MCF 10A (cell line): ENCODE data around the gene SIX1. TPM values are rescaled to one million over a fixed set of nuclear protein-coding genes. Genes with fewer than 3 reads are reported as not detected.

Experiments used
- BruUV-seq: library from RNA; stranded (reverse); fragments of 400-500 nt; replicated peaks from 2 replicates; lab custom pipeline; 2021; lab: Mats Ljungman, UMichigan
- CTCF ChIA-PET: fragments of 300-600 bp; sonication (Branson Sonifier 250); formaldehyde crosslinking; extraction: SDS; loops from one replicate; lab custom pipeline; 2021; ENCODE audit warnings: antibody characterized with exemption, inconsistent platforms; lab: Yijun Ruan, JAX
- POLR2A ChIA-PET: fragments of 300-600, 350-650 bp; sonication (Branson Sonifier 250); formaldehyde crosslinking; extraction: SDS; loops from one replicate; lab custom pipeline; 2020; ENCODE audit warnings: antibody characterized with exemption, inconsistent platforms; lab: Yijun Ruan, JAX
- DNase-seq: peaks from one replicate; pipeline ENCODE4 v3.0.0-alpha.2; 2018; ENCODE audit not compliant: unreplicated experiment
- H3K27ac Mint-ChIP-seq: one replicate; pipeline ENCODE4 v1.8.0; 2022; ENCODE audit warnings: mild to moderate bottlenecking, low read depth, mixed read lengths; ENCODE audit not compliant: unreplicated experiment
- H3K27me3 Mint-ChIP-seq: one replicate; pipeline ENCODE4 v1.8.0; 2022; ENCODE audit warnings: mixed read lengths; ENCODE audit not compliant: insufficient read depth, unreplicated experiment
- H3K36me3 Mint-ChIP-seq: one replicate; pipeline ENCODE4 v1.8.0; 2022; ENCODE audit warnings: mild to moderate bottlenecking, moderate library complexity, mixed read lengths; ENCODE audit not compliant: insufficient read depth, unreplicated experiment
- H3K4me1 Mint-ChIP-seq: one replicate; pipeline ENCODE4 v1.8.0; 2022; ENCODE audit warnings: mixed read lengths; ENCODE audit not compliant: insufficient read depth, unreplicated experiment
- H3K4me3 Mint-ChIP-seq: one replicate; pipeline ENCODE4 v1.8.0; 2022; ENCODE audit warnings: mild to moderate bottlenecking, moderate library complexity, mixed read lengths; ENCODE audit not compliant: unreplicated experiment
- H3K9me3 Mint-ChIP-seq: one replicate; pipeline ENCODE4 v1.8.0; 2022; ENCODE audit warnings: mixed read lengths; ENCODE audit not compliant: unreplicated experiment
- intact Hi-C: fragments of 100-400 bp; cut with micrococcal nuclease; formaldehyde crosslinking; loops from 2 replicates; pipeline ENCODE4 v1.14.1; 2022
- total RNA-seq: library from RNA; stranded (reverse); gene quantifications from 2 replicates; pipeline ENCODE4 v1.2.3, GENCODE V29; 2022
- TF ChIP-seq, protein P1 (sequence below): fragments of 200-600 bp; IDR thresholded peaks from one replicate; pipeline ENCODE4 v1.8.0; 2022; ENCODE audit warnings: antibody characterized with exemption, mild to moderate bottlenecking; ENCODE audit not compliant: unreplicated experiment

Gene SIX1
- total RNA-seq, 1 experiment from 2014 or later, result 0.33 TPM

DNA sequence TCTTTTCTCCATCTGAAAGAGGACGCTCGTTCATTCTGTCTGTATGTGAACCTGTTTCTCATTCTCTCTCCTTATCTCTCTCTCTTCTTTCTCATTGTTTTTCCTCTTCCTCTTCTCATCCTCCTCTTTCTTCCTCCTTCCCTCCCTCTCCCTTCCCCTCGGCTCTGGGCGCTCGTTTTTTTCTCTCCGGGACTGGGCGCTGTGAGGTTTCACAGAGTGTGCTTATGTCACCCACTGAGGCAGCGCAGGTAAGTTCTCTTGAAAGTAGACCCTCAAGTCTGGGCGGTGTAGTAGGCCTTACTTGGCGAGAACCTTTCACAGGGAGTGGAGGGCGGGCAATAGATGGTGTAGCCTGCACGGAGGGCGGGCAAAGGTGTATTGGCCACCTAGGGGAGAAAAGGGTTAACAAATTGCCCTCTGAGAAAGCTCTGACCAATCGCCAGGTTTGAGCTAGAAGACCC is 4.5 kb upstream of the SIX1 start:
- peaks cover 12% of the 10 kb centered on the region for H3K27me3 Mint-ChIP-seq
- no peak for DNase-seq
- ChIA-PET POLR2A (interaction anchor here (0.6 to 0.7 kb wide), 2 partner anchors 327 to 908 kb away, joined by 3 read pairs; partner anchors contain the start of genes SLC38A6 and TRMT5), CTCF (no interaction called here)
- no peaks in the 10 kb centered on the region for H3K4me1 Mint-ChIP-seq
- H3K9me3 Mint-ChIP-seq, result no peaks in the 10 kb centered on the region
- no peaks in the 10 kb centered on the region for H3K36me3 Mint-ChIP-seq
- TF ChIP-seq, protein P1, sequence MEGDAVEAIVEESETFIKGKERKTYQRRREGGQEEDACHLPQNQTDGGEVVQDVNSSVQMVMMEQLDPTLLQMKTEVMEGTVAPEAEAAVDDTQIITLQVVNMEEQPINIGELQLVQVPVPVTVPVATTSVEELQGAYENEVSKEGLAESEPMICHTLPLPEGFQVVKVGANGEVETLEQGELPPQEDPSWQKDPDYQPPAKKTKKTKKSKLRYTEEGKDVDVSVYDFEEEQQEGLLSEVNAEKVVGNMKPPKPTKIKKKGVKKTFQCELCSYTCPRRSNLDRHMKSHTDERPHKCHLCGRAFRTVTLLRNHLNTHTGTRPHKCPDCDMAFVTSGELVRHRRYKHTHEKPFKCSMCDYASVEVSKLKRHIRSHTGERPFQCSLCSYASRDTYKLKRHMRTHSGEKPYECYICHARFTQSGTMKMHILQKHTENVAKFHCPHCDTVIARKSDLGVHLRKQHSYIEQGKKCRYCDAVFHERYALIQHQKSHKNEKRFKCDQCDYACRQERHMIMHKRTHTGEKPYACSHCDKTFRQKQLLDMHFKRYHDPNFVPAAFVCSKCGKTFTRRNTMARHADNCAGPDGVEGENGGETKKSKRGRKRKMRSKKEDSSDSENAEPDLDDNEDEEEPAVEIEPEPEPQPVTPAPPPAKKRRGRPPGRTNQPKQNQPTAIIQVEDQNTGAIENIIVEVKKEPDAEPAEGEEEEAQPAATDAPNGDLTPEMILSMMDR, result no peak
- no peak overlapping the region for H3K4me3 Mint-ChIP-seq
- H3K27ac Mint-ChIP-seq, result no peak overlapping the region
- BruUV-seq, result no TSS peak
- intact Hi-C loops, result loop anchor here (10.0 kb wide), 1 partner anchor 541 kb away; no protein-coding TSS in a partner anchor

DNA sequence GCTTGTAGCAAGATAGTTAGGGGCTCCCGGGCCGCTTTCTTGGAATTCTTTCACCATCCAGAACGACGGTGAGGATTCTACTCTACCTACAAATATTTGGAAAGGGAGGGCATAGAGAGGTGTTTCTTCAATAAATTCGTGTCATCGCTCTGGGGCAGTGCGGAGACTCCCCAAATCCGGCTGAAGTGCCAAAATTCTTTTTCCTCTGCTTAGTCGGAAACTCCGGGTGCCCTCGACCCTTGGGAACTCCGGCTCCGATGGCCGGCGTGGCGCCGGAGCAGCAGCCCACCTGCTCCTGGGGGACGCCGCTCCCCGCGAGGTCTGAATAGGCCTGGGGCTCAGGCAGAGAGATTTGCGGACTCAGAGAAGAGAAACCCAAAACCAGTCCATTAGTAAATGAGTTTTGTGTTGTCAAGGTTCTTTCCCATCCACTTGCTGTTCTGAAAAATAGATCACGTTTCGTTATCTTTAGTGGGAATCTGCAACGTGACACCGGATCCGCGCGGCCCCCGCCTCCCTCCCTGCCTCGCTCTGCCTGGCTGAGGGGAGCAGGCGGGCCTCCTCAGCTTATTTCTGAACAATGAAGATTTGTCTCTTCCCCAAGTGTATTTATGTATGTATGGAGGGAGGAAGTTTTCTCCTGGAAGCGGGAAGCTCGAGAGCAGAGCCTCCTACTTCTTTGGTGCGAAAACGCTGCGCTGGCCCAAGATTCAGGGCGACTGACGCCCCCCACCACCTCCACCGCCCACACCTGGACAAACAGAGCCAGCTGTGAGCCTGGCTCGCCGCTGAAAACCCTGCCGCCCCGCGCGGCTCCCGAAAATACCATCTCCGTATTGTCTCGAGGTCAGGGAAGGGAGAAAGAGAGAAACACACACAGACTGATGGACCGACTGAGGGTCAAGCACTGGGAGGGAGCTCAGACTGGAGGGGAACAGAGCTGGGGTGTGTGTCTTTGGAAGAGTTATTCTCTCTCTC is 3.7 kb upstream of the SIX1 start:
- Mint-ChIP-seq H3K27ac (no peak overlapping the region), H3K36me3 (no peaks in the 10 kb centered on the region), H3K4me1 (no peaks in the 10 kb centered on the region), H3K27me3 (peaks cover 12% of the 10 kb centered on the region), H3K4me3 (no peak overlapping the region), H3K9me3 (no peaks in the 10 kb centered on the region)
- ChIA-PET CTCF (no interaction called here), POLR2A (no interaction called here)
- BruUV-seq, result no TSS peak
- DNase-seq, result no peak
- intact Hi-C loops, result loop anchor here (10.0 kb wide), 1 partner anchor 542 kb away; no protein-coding TSS in a partner anchor
- TF ChIP-seq, protein P1, result no peak

- TF ChIP-seq, protein P1, result no peak
- Mint-ChIP-seq H3K36me3 (no peaks in the 10 kb centered on the region), H3K4me3 (no peak overlapping the region), H3K27me3 (peaks cover 12% of the 10 kb centered on the region), H3K4me1 (no peaks in the 10 kb centered on the region), H3K9me3 (no peaks in the 10 kb centered on the region), H3K27ac (no peak overlapping the region)
- POLR2A ChIA-PET, result no interaction called here
- CTCF ChIA-PET, result interaction anchor here (0.6 kb wide), 2 partner anchors 168 to 180 kb away, joined by 3 read pairs; no protein-coding TSS in a partner anchor
- BruUV-seq, result no TSS peak
- intact Hi-C loops, result loop anchor here (10.0 kb wide), 1 partner anchor 543 kb away; no protein-coding TSS in a partner anchor
- DNase-seq, result no peak
Observed at GRCh38 chr14:60651796-60652673, 2.8 kb upstream of the SIX1 start.
